ENCODE measurements around the gene ENO1.
"Not testable (repeated sequence)": the region's sequence is repeated elsewhere in the genome, so short reads cannot be mapped to it uniquely, and the experiment has no call there.

The ENO1 gene

DNA sequence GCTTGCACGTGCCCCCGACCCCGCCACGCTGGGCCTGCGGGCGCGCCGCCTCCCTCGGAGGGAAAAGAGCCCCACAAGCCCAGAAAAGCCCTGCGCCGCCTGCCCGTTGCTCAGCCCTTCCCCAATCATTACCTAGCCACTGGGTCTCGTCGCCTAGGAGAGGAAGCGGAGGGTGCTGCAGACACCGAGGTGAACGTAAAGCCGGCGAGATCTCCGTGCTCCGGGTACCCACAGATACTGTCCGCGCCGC is at the start of gene ENO1:
TSS of gene ENO1 (minus strand) at position 239 of the 250 bp plus-strand sequence. CDS start 3,778 bp downstream, outside the sequence.
- DNase-seq (ENCODE audit: low read depth in 2 of 2) = no peak

DNA sequence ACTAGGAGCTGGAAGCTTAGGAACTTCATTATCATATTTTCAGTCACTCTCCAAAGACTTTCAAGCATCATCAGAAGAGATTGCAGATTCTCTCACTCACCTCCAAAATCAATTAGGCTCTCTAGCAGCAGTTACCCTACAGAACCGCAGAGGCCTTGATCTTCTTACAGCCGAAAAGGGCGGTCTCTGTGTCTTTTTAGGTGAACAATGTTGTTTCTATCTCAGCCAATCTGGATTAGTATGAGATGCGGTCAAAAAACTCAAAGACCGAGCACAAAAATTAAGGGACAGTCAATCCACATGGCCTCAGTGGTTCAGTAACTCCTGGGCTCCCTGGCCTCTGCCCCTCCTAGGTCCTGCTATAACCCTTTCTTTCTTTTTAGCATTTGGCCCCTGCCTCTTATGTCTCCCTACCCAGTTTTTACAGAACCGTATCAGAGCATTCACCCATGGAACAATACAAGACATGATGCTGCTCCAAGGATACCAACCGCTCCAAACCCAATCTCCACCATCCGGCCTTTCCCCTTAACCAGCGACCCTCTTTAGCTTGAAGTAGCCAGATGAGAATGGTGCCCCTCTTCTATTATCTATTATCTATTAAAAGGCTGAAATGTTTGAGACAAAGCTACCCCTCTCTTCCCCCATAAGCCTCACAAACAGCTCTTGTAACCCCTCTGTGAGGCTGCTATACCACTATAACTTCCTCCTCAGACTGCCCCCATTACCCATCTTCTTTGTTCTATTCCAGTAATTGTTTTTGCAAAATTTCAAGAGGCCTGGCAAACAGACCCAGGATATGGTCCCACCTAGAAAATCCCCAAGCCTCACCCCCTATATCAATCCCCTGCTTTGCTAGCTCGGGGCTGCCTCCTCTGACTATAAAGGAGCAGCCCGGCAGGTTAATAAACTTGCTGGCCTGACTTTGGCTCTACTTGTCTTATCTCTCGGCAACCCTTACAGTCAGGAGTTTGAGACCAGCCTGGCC is 48.5 kb upstream of the ENO1 start:
- DNase-seq (ENCODE audit: low read depth in 2 of 2) = no peak

DNA sequence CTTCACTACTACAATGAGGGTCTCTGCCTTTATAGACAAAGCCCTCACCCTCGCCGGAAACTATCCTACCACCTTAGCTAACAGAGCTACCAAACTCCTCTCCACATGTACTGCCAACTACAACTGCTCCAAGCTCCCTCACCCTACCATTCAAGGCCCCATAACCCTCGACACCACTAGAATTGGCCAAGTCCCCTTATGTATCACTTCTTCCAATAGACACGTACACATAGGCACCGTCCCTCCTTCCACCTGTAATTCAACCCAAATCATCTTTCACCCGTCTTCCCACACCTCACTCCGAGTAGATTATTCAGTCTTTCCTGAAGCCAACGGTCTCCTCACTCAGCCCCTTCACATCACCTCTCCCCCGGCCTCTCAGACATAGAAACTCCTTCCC is 47.5 kb upstream of the ENO1 start:
- no peak for DNase-seq (ENCODE audit: low read depth in 2 of 2)

DNA sequence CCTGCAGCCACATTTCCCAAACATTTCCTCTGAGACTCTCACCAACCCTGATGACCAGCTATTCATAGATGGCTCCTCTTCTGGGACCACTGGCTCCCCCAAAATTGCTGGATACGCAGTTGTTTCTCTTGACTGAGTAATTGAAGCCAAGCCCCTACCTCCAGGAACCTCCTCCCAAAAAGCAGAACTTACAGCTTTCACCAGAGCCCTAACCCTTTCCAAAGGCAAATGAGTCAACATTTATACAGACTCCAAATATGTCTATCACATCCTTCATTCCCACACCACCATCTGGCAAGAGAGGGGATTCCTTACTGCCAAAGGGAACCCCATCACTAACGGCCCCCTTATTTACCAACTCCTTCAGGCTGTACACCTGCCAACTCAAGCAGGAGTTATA is 46.9 kb upstream of the ENO1 start:
- DNase-seq (ENCODE audit: low read depth in 2 of 2) = no peak

DNA sequence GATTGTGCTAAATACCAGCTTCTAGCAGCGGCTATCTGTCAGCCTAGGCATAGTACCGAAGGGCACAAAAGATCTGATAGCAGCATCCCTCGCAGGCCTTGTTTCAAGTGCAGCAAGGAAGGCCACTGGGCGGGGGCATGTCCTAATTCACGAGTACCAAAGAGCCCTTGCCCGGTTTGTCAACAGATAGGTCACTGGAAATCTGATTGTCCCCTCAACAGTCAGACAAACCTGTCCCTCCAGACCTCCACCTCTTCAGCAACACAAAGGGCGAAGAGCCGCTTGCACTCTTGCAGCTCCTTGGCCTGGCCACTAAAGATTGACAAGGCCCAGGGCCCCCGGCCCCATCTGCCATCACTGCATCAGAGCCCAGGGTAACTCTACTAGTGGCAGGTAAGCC is 44.5 kb upstream of the ENO1 start:
- DNase-seq (ENCODE audit: low read depth in 2 of 2) = no peak

DNA sequence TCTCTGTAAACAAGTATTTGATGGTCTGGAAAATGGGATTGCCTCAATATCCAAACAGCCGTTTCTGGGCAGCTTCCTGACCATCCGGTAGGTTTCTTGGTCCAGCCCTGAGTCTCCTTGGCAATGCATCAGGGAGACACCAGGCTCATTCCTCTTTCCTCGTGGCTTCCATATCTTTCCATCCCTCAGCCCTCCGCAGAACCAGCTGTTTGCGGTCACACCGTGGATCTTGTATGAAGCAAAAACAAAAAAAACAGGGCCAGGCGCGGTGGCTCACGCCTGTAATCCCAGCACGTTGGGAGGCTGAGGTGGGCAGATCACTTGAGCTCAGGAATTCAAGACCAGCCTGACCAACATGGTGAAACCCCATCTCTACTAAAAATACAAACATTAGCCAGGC is 39.0 kb upstream of the ENO1 start:
- not testable (repeated sequence) for DNase-seq (ENCODE audit: low read depth in 2 of 2)

DNA sequence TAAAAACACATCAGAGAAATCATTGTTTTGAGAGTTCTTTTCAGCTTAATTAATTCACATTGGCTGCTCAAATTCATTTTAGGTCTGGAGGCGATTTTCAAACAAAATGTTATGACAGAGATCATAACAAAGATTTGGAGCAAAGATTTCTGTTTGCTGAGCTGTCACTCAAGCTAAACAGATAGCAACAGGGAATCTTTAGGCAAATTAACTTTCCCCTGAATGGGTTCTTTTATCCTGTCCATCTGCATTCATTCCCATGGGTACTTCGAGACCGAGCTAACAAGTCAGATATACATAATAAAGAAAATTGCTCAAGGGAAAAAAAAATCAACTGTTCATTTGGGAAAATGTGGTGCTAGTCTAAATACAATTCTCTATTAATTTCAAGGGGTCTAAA is 37.0 kb upstream of the ENO1 start:
- no peak for DNase-seq (ENCODE audit: low read depth in 2 of 2)

DNA sequence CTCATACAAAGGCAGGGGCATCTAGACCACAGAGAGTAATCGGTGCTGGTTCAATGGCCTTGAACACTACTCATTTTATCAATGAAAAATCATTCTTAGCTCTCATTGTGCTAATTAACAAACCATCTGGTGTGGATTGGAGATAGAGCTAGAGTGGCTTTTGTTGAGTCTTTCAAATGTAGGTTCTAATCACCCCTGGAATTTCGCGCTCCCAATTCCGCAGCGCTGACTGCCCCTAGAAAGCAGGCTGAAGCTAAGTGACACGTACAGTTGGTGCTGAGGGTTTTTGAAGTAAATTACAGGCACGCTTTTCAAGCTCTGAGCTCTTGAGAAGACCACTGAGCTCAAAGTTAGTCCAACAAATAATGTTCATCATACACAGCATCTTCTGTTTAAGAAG is 36.0 kb upstream of the ENO1 start:
- no peak for DNase-seq (ENCODE audit: low read depth in 2 of 2)

DNA sequence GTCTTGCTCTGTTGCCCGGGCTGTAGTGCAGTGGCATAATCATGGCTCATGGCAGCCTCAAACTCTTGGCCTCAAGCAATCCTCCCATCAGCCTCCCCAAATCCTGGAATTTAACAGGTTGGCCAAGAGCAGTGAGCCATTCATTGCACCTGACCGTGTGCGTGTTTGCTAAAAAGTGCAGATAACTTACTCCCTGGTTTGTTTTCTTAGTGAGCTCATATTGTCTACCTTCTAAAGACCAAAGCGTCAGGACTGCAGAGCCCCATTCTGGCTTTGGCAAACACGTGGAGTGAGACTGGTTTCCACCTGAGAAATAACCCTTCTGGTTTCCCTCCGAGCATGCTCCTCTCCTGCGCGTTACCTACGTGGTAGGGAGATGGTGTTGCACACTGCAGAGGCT is 35.0 kb upstream of the ENO1 start:
- no peak for DNase-seq (ENCODE audit: low read depth in 2 of 2)

DNA sequence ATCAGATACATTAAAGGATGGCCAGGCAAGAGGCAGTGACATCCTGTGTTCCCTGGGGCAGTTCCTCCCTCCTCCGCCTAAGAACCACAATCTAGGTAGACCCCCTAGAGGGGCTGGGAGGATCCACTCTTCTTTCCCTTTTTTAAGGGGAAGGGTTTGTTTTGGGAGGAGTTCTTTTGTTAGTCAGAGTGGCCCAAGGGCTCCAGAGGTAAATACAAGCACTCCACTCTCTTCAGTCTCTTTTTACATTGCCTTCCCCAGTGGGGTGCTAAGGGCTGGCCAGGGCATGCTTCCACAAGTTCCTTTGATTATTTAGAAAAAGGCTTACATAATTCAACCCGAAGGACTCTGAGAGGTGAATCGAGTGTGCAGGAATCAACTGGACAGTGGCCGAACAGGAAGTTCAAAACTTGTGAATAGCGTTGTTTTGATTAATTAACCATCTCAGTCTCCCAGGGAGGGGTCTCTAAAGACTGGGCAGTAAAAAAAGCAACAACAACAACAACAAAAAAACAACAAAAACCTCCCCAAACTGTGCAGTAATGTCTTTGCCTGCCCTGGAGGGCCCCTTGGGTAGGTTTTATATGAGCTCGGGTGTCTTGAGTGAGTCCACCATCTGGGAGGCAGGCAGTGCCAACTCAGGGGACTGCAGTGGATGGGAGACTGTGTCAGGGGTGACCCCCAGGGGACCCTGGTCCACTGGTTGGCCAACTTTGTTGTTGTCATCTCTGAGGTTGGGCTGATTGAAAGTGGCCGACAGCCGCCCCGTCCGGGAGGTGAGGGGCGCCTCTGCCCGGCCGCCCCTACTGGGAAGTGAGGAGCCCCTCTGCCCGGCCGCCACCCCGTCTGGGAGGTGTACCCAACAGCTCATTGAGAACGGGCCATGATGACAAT is 33.2 kb upstream of the ENO1 start:
- DNase-seq (ENCODE audit: low read depth in 2 of 2) = no peak

DNA sequence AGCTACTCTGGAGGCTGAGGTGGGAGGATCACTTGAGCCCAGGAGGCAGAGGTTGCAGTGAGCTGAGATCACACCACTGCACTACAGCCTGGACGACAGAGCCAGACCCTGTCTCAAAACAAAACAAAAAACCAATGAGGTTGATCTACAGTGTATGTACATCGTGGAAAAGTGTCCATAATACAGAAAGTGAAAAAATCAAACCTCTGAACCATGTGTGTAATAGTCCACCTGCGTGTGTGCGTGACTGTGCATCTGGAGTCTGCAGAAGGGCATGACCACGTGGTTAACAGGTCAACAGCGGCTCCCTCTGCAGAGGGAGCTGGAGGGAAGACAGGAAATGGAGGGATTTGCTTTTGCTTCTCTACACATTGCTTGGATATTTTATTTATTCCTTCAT is 32.4 kb upstream of the ENO1 start:
- DNase-seq (ENCODE audit: low read depth in 2 of 2) = no peak

DNA sequence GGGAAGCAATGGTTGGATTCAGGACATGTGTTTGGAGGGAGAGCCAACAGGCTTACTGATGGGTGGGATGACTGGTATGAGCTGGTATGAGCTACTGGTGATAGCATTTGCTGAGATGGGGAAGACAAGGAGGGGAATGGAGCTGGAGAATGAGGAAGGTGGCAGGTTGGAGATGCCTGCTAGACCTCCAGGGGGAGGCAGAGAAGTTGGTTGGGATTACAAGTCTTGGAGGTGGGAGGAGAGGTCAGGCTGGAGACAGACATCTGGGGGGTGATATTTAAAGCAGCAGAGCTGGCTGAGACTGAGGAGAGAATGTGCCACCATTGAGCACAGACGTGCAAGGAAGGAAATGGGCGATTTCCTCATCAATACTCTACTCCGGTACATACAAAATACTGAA is 31.8 kb upstream of the ENO1 start:
- no peak for DNase-seq (ENCODE audit: low read depth in 2 of 2)

DNA sequence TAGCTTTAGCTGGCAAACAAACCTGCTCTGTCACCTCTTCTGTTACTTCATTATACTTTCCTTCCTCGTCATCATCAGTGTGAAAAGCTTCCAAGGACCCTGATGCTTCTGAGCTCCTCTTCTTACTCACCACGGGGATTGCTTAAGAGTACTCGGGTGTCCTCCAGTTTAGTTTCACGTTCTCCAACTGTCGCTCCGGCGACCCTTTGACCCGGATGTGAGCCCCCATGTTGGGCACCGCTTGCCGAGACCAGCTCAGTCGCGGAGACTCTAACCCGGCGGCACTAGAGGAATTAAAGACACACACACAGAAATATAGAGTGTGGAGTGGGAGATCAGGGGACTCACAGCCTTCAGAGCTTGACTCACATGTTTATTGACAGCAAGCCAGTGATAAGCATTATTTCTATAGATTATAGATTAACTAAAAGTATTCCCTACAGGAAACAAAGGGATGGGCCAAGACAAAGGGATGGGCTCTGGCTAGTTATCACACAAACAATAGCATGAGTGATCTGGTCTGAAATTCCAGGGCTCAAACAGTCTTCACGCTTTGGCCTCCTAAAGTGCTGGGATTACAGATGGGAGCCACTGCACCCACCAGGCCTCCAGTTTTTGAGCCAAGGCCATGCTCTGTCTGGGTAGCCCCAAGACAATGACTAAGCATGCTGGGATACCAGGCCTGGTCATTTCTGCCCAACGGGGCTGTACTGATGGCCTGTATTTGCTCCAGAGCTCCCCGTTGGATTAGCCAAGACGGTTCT is 30.1 kb upstream of the ENO1 start:
- DNase-seq (ENCODE audit: low read depth in 2 of 2) = no peak

DNA sequence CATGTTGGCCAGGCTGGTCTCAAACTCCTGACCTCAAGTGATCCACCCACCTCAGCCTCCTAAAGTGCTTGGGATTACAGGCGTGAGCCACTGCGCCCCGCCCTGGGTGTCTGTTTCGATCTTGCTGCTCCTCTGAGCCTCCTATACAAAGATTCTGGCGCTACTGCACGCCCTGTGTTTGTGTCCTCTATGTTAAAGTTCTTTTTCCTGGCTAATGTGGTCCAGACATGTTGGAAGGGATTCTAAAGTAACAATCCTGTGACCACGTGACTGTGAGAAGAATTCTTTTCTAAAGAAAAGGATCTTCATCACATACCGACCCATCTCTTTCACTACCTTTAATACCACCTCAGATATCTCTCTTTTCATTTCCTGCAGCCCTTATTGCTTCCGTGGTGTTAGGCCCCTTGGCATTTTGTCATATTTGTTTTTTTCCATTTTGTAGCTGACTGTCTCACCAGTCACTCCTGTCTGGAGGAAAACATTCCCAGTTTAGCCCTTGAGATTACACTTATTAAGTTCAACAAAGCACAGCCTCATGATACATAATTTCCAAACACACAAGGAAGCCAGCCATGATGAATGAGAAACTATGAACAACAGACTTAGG is 27.2 kb upstream of the ENO1 start:
- DNase-seq (ENCODE audit: low read depth in 2 of 2) = no peak

DNA sequence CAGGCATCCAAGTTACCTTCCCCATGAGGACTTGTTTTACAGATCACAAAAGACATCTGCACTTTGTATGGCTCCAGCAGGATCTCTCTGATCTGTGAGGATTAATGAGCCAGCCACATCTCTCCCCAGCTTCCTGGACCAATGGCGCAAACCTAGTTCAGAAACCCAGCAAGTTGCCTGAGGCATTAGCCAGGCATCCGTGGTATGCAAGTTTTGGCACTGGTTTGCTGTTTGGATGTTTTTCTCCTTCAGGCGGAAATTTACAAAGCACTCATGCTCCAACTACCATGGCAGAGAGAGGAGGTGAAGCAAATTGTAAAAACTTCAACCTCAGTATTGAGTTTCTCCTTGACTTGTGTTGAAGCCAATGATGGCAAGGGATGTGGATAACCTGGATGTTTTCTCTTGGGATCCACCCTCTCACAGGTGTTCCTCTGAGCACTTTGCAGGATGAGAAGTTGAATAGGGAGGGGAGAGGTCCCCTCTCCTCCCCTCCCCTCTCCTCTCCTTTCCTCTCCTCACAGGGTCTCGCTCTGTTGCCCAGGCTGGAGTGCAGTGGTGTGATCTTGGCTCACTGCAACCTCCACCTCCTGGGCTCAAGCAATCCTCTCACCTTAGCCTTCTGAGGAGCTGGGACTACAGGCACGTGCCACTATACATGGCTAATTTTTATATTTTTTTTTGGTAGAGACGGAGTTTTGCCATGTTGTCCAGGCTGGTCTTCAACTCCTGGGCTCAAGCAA is 25.6 kb upstream of the ENO1 start:
- DNase-seq (ENCODE audit: low read depth in 2 of 2) = no peak

DNA sequence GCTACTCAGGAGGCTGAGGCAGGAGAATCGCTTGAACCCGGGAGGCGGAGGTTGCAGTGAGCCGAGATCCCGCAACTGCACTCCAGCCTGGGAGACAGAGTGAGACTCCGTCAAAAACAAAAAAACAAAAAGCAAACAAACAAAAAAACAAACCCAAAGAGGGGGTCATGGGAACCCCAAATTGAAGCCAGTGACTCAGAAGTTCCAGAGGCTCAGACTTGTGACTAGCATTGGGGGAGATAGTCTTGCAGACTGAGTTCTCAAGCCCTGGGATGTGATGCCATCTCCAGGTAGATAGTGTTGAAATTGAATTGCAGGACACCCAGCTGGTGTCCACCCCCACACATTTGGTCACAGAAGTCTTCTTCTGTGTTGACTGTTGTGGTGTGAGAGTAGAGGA is 24.9 kb upstream of the ENO1 start:
- no peak for DNase-seq (ENCODE audit: low read depth in 2 of 2)

DNA sequence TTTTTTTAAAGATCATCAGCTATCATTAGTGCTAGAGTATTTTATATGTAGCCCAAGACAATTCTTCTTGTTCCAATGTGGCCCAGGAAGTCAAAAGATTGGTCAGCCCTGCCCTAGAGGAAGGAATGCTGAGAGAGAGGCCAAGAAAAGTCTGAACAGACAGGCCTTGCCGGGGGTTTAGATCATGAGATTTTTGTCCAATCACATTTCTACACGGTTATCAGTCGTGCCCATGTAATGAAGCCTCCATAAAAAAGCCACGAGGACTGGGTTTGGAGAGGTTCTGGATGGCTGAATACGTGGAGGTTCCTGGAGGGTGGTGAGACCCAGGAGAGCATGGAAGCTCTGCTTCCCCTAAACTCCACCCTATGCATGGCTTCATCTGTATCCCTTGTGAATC is 24.3 kb upstream of the ENO1 start:
- DNase-seq (ENCODE audit: low read depth in 2 of 2) = no peak

DNA sequence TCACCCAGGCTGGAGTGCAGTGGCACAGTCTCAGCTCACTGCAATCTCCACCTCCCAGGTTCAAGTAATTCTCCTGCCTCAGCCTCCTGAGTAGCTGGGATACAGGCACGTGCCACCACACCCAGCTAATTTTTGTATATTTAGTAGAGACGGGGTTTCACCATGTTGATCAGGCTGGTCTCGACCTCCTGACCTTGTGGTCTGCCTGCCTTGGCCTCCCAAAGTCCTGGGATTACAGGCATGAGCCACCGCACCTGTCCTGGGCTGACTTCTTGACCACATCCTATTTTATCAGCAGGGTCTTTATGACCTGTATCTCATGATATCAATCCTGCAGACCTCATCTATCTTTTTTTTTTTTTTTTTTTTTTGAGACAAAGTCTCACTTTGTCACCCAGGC is 22.2 kb upstream of the ENO1 start:
- DNase-seq (ENCODE audit: low read depth in 2 of 2) = not testable (repeated sequence)

DNA sequence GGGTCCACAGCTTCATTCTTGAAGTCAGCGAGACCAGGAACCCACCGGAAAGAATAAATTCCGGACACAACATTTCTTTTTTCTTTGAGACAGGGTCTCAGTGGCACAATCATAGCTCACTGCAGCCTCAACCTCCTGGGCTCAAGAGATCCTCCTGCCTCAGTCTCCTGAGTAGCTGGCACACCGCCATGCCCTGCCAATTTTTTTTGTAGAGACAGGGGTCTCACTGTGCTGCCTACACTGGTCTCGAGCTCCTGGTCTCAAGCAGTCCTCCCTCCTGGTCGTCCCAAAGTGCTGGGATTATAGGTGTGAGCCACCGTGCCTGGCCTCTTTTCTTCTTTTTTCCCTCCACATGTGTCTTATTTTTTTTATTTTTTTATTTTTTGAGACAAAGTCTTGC is 20.6 kb upstream of the ENO1 start:
- no peak for DNase-seq (ENCODE audit: low read depth in 2 of 2)

DNA sequence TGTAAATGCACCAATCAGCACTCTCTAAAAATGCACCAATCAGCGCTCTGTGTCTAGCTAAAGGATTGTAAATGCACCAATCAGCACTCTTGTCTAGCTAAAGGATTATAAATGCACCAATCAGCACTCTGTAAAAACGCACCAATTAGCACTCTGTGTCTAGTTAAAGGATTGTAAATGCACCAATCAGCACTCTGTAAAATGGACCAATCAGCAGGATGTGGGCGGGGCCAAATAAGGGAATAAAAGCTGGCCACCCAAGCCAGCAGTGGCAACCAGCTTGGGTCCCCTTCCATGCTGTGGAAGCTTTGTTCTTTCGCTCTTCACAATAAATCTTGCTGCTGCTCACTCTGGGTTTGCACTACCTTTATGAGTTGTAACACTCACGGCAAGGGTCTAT is 19.9 kb upstream of the ENO1 start:
- DNase-seq (ENCODE audit: low read depth in 2 of 2) = not testable (repeated sequence)

DNA sequence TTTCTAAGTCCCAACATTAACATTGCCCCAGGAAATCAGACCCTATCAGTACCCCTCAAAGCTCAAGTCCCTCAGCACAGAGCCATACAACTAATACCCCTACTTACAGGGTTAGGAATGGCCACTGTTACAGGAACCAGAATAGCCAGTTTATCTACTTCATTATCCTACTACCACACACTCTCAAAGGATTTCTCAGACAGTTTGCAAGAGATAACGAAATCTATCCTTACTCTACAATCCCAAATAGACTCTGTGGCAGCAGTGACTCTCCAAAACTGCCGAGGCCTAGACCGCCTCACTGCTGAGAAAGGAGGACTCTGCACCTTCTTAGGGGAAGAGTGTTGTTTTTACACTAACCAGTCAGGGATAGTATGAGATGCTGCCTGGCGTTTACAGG is 19.0 kb upstream of the ENO1 start:
- DNase-seq (ENCODE audit: low read depth in 2 of 2) = not testable (repeated sequence)

Measured in stimulated activated CD8-positive, alpha-beta memory T cell treated with anti-CD3 and anti-CD28 coated beads, Interleukin-15, amount 100 ng/mL, for 48 hours (primary cell).